Measurements from ENCODE around the gene PRDM5. TPM values are rescaled to one million over a fixed set of nuclear protein-coding genes. Genes with fewer than 3 reads are reported as not detected.
A peak's percentile ranks its signal among the peaks of the same experiment; 100 is the strongest.

The PRDM5 gene
- total and polyA plus RNA-seq, 2 donors from 2014 or later, result 2.6 to 9.1 TPM

DNA sequence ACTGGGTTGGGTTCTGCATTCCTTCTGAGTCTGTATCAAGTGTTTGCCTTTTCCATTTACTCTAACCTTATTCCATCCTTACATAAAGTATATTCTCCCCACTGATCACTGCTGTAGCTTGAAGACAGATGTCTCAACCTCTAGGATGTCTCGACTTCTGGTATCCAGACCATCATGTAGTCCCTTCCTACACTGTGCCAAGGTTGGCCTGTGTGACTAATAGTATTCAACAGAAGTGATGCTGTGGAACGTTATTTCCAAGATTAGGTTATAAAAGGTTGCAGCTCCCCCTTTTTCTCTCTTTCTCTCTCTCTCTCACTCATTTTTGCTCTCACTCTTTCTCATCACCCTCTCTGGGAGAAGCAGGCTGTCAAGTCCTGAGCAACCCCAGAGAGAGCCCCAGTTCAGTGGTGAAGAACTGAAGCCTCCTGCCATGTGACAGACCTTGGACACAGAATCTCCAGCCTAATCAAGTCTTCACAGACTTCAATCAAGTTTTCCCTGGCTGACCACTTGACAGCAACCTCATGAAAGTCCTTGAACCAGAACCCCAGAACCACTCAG is 75.4 kb downstream of the PRDM5 start:
- no peaks in the 10 kb centered on the region for H3K9me3 ChIP-seq (ENCODE audit: control insufficient read depth in 2 of 3, insufficient read depth in 1 of 3, low read length in 3 of 3)
- H3K9ac ChIP-seq (ENCODE audit: low read length in 3 of 3), result no peak overlapping the region
- TF ChIP-seq, protein P1, sequence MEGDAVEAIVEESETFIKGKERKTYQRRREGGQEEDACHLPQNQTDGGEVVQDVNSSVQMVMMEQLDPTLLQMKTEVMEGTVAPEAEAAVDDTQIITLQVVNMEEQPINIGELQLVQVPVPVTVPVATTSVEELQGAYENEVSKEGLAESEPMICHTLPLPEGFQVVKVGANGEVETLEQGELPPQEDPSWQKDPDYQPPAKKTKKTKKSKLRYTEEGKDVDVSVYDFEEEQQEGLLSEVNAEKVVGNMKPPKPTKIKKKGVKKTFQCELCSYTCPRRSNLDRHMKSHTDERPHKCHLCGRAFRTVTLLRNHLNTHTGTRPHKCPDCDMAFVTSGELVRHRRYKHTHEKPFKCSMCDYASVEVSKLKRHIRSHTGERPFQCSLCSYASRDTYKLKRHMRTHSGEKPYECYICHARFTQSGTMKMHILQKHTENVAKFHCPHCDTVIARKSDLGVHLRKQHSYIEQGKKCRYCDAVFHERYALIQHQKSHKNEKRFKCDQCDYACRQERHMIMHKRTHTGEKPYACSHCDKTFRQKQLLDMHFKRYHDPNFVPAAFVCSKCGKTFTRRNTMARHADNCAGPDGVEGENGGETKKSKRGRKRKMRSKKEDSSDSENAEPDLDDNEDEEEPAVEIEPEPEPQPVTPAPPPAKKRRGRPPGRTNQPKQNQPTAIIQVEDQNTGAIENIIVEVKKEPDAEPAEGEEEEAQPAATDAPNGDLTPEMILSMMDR (IDR thresholded peaks at IDR 0.05; ENCODE audit: borderline replicate concordance, extremely low read depth, insufficient read depth), result no peak
- H3K4me3 ChIP-seq (ENCODE audit: low read length in 3 of 3), result no peak overlapping the region
- FAIRE-seq (no peak), DNase-seq (no peak)
- intact Hi-C loops (cut with DNase I), result no loop called here
- no peaks in the 10 kb centered on the region for H3K4me1 ChIP-seq (ENCODE audit: control insufficient read depth in 2 of 3, insufficient read depth in 2 of 3, low read depth in 1 of 3, low read length in 3 of 3)
- H3K27ac ChIP-seq (ENCODE audit: low read depth in 2 of 2, low read length in 2 of 2), result no peak overlapping the region
- H3K36me3 ChIP-seq (ENCODE audit: control insufficient read depth in 2 of 3, insufficient read depth in 3 of 3, low read length in 3 of 3), result no peaks in the 10 kb centered on the region
- H3K27me3 ChIP-seq (ENCODE audit: control insufficient read depth, insufficient read depth, low read length), result no peaks in the 10 kb centered on the region

DNA sequence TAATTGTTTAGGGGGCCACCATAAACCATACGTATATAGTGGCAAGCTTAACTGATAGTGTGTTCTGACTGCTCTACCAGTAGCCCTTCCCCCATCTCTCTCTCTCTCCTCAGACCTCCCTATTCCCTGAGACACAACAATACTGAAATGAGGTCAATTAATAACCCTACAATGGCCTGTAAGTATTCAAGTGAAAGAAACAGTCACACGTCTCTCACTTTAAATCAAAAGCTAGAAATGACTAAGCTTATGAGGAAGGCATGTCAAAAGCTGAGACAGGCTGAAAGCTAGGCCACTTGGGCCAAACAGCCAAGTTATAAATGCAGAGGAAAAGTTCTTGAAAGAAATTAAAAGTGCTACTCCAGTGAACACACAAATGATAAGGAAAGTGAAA is 78.0 kb downstream of the PRDM5 start:
- Histone ChIP-seq H3K36me3 (ENCODE audit: control insufficient read depth in 2 of 3, insufficient read depth in 3 of 3, low read length in 3 of 3) (no peaks in the 10 kb centered on the region), H3K27ac (ENCODE audit: low read depth in 2 of 2, low read length in 2 of 2) (no peak overlapping the region), H3K9me3 (ENCODE audit: control insufficient read depth in 2 of 3, insufficient read depth in 1 of 3, low read length in 3 of 3) (no peaks in the 10 kb centered on the region), H3K4me3 (ENCODE audit: low read length in 3 of 3) (no peak overlapping the region), H3K9ac (ENCODE audit: low read length in 3 of 3) (no peak overlapping the region), H3K27me3 (ENCODE audit: control insufficient read depth, insufficient read depth, low read length) (no peaks in the 10 kb centered on the region), H3K4me1 (ENCODE audit: control insufficient read depth in 2 of 3, insufficient read depth in 2 of 3, low read depth in 1 of 3, low read length in 3 of 3) (no peaks in the 10 kb centered on the region)
- intact Hi-C loops (cut with DNase I), result no loop called here
- FAIRE-seq, result no peak
- DNase-seq, result no peak
- TF ChIP-seq, protein P1 (IDR thresholded peaks at IDR 0.05; ENCODE audit: borderline replicate concordance, extremely low read depth, insufficient read depth), result no peak

DNA sequence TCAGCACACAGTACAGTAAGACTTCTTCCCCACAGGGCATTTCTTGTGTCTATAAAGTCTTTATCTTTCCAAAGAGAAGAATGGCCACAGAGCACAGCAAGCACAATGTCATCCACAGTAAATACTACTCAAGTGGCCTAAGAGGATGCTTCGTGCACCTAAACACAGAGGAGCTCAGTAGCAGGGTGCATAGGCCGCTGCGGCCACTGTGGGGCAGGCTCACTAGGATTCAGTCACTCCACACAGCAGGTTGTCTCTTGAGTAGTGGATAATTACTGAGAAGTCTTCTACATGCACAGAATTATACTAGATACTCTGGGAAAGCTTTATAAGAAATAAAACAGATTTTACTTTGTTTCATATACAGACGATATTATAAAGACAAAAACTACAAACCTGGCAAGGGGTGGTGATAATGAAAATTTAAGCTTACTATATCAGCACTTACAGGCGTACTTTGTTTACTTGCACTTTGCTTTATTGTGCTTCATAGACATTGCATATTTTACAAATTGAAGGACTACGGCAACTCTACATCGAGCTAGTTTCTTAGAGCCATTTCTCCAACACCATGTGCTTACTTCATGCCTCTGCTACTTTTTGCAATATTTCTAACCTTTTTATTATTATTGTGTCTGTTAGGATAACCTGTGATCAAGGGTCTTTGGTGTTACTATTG is 78.5 kb downstream of the PRDM5 start:
- DNase-seq, result peak in 1 of 5 donors; percentile 19
- H3K27ac ChIP-seq (ENCODE audit: low read depth in 2 of 2, low read length in 2 of 2), result no peak overlapping the region

More for the DNA sequence above, 78.5 kb downstream of the PRDM5 start:
- TF ChIP-seq, protein P1 (IDR thresholded peaks at IDR 0.05; ENCODE audit: borderline replicate concordance, extremely low read depth, insufficient read depth), result peak; percentile 7
- no peak for FAIRE-seq
- Histone ChIP-seq H3K4me1 (ENCODE audit: control insufficient read depth in 2 of 3, insufficient read depth in 2 of 3, low read depth in 1 of 3, low read length in 3 of 3) (no peaks in the 10 kb centered on the region), H3K4me3 (ENCODE audit: low read length in 3 of 3) (no peak overlapping the region), H3K27me3 (ENCODE audit: control insufficient read depth, insufficient read depth, low read length) (no peaks in the 10 kb centered on the region), H3K9ac (ENCODE audit: low read length in 3 of 3) (no peak overlapping the region), H3K9me3 (ENCODE audit: control insufficient read depth in 2 of 3, insufficient read depth in 1 of 3, low read length in 3 of 3) (no peaks in the 10 kb centered on the region), H3K36me3 (ENCODE audit: control insufficient read depth in 2 of 3, insufficient read depth in 3 of 3, low read length in 3 of 3) (no peaks in the 10 kb centered on the region)
- intact Hi-C loops (cut with DNase I), result no loop called here
